ENCODE measurements around the gene PAFAH1B2. TPM values are rescaled to one million over a fixed set of nuclear protein-coding genes. Genes with fewer than 3 reads are reported as not detected.

The PAFAH1B2 gene
- total RNA-seq, 2 donors from 2014 or later, result 30.0 to 44.9 TPM

GRCh38 chr11:117152066-117152465, 8.0 kb downstream of the PAFAH1B2 start:
- TF ChIP-seq CTCF (IDR thresholded peaks at IDR 0.05) (no peak), POLR2A (IDR thresholded peaks at IDR 0.05) (no peak)
- Histone ChIP-seq H3K4me3 (no peak overlapping the region), H3K27me3 (no peaks in the 10 kb centered on the region), H3K9me3 (no peaks in the 10 kb centered on the region), H3K4me1 (peaks cover 72% of the 10 kb centered on the region), H3K27ac (no peak overlapping the region), H3K36me3 (replicated peaks in 1 of 2; ENCODE audit: insufficient read depth in 1 of 2, low read depth in 2 of 2) (no peaks in the 10 kb centered on the region)
- no peak for DNase-seq
- WGBS, 2 donors, result 43 to 57% methylated on average over 2 of the region's 2 CpGs
- intact Hi-C loops (cut with DNase I), result no loop called here
- no peak for ATAC-seq

GRCh38 chr11:117154468-117154867, 10.4 kb downstream of the PAFAH1B2 start:
- no peak overlapping the region for H3K27ac ChIP-seq
- no peaks in the 10 kb centered on the region for H3K27me3 ChIP-seq
- intact Hi-C loops (cut with DNase I), result no loop called here
- DNase-seq, result no peak
- peaks cover 0 to 2% of the 10 kb centered on the region in 2 donors for H3K36me3 ChIP-seq (replicated peaks in 1 of 2; ENCODE audit: insufficient read depth in 1 of 2, low read depth in 2 of 2)
- TF ChIP-seq POLR2A (IDR thresholded peaks at IDR 0.05), result no peak
- TF ChIP-seq CTCF (IDR thresholded peaks at IDR 0.05), result no peak
- ATAC-seq, result no peak
- peaks cover 58% of the 10 kb centered on the region for H3K4me1 ChIP-seq
- 85 to 94% methylated on average over 5 of the region's 5 CpGs for WGBS, 2 donors
- no peak overlapping the region for H3K4me3 ChIP-seq
- no peaks in the 10 kb centered on the region for H3K9me3 ChIP-seq

- TF ChIP-seq POLR2A (IDR thresholded peaks at IDR 0.05) (no peak), CTCF (IDR thresholded peaks at IDR 0.05) (no peak)
- H3K9me3 ChIP-seq, result no peaks in the 10 kb centered on the region
- no peak overlapping the region for H3K4me3 ChIP-seq
- H3K27me3 ChIP-seq, result no peaks in the 10 kb centered on the region
- H3K27ac ChIP-seq, result no peak overlapping the region
- peaks cover 30% of the 10 kb centered on the region for H3K4me1 ChIP-seq
- intact Hi-C loops (cut with DNase I), result no loop called here
- no peak for DNase-seq
- H3K36me3 ChIP-seq (replicated peaks in 1 of 2; ENCODE audit: insufficient read depth in 1 of 2, low read depth in 2 of 2), result peaks cover 6 to 7% of the 10 kb centered on the region in 2 donors
- no peak for ATAC-seq
- 88 to 97% methylated on average over 2 of the region's 2 CpGs for WGBS, 2 donors
Observed at GRCh38 chr11:117157507-117157906, 13.4 kb downstream of the PAFAH1B2 start.

- intact Hi-C loops (cut with DNase I), result no loop called here
- DNase-seq, result no peak
Observed at GRCh38 chr11:117159892-117160291, 15.8 kb downstream of the PAFAH1B2 start.

More at GRCh38 chr11:117159892-117160291, 15.8 kb downstream of the PAFAH1B2 start:
- no peak for ATAC-seq
- Histone ChIP-seq H3K9me3 (no peaks in the 10 kb centered on the region), H3K4me3 (no peak overlapping the region), H3K4me1 (peaks cover 8% of the 10 kb centered on the region), H3K36me3 (replicated peaks in 1 of 2; ENCODE audit: insufficient read depth in 1 of 2, low read depth in 2 of 2) (peaks cover 6 to 19% of the 10 kb centered on the region in 2 donors), H3K27me3 (no peaks in the 10 kb centered on the region), H3K27ac (no peak overlapping the region)
- no peak for TF ChIP-seq POLR2A (IDR thresholded peaks at IDR 0.05)
- TF ChIP-seq CTCF (IDR thresholded peaks at IDR 0.05), result no peak
- WGBS, 2 donors, result 87 to 93% methylated on average over 2 of the region's 2 CpGs

Data from body of pancreas (tissue), 4 donors.